Retinal pigment epithelial cell (primary cell): Measurements from ENCODE around the gene MIGA1.

Experiments
- DNase-seq: peaks from one replicate; pipeline ENCODE4 v3.0.0-alpha.2; 2010; ENCODE audit warnings: low read depth
- H3K4me3 ChIP-seq: 2 replicates; pipeline ENCODE4 v1.5.1; 2011; ENCODE audit warnings: mild to moderate bottlenecking, low read length, control low read depth, moderate library complexity
- TF ChIP-seq, protein P1 (sequence below): conservative IDR thresholded peaks from 2 replicates; pipeline ENCODE4 v1.5.1; 2011; ENCODE audit warnings: low read depth, low read length, control low read depth, inconsistent platforms

The MIGA1 gene

DNA sequence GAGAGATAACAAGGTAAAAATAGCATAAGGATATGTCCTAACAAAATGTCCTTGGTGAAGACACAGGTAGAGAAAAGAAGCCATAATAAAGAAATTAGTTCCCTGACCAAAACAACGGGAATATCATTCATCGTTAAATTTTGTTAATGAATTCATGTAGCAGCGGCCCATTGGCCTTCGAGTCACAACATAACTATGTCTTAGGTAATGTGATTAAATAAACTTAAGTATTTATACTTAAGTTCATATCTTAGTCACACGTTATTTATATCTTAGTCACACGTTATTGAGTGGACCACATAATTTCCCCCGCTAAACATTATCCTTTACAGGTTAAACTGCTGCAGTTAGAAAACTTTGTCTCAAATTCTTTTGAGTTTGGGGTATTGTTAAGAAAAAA is 110.2 kb downstream of the MIGA1 start:
- H3K4me3 ChIP-seq, result peak overlapping the region; percentile 92
- TF ChIP-seq, protein P1, sequence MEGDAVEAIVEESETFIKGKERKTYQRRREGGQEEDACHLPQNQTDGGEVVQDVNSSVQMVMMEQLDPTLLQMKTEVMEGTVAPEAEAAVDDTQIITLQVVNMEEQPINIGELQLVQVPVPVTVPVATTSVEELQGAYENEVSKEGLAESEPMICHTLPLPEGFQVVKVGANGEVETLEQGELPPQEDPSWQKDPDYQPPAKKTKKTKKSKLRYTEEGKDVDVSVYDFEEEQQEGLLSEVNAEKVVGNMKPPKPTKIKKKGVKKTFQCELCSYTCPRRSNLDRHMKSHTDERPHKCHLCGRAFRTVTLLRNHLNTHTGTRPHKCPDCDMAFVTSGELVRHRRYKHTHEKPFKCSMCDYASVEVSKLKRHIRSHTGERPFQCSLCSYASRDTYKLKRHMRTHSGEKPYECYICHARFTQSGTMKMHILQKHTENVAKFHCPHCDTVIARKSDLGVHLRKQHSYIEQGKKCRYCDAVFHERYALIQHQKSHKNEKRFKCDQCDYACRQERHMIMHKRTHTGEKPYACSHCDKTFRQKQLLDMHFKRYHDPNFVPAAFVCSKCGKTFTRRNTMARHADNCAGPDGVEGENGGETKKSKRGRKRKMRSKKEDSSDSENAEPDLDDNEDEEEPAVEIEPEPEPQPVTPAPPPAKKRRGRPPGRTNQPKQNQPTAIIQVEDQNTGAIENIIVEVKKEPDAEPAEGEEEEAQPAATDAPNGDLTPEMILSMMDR, result no peak
- peak; percentile 57 for DNase-seq

DNA sequence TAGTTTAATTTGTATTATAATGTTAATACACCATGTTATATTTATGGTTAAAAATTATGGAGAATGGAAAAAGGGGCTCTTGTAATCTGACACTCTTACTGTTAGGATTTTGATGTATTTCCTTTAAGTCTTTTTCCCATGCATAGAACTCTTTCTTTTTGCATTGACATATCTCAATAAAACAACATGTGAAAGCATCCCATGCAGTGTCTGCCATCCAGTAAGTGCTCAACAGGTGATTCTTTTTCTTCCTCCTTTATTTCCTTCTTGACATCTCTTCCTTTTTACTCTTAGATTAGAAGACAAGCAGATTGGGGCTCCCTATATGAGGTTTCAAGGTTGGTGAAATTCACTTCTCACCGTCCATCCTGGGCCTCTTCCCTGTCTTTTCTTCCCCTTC is 111.8 kb downstream of the MIGA1 start:
- no peak for DNase-seq
- no peak overlapping the region for H3K4me3 ChIP-seq
- TF ChIP-seq, protein P1, result no peak

DNA sequence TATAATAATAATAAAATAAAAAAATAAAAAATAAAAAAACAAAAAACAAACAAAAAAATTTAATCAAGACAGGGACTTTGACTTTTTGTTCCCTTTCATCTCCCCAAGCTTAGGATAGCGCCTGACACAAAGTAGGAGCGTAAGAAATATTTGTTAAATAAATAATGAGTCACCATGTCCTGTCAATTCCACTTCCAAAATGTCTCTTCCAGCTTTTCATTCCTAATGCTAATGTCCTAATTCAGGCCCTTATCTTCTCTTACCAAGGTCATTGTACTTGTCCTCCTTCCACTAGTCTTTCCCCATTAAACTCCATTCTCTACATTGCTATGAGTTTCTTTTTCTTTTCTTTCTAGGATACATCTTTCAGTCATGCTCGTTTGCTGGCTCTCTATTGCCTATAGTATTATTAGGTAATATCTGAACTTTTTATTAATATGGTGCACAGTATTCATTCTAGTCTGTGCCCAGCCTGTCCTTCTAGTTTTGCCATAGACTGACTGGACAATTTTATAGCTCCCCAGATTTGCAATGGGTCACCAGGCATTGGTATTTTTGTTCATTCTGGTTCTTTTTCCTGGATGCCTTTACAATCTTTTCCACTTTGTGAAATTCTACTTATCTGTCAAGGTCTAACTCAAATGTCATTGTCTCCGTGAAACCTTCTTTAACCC is 120.3 kb downstream of the MIGA1 start:
- DNase-seq, result no peak
- H3K4me3 ChIP-seq, result no peak overlapping the region
- TF ChIP-seq, protein P1, result no peak

DNA sequence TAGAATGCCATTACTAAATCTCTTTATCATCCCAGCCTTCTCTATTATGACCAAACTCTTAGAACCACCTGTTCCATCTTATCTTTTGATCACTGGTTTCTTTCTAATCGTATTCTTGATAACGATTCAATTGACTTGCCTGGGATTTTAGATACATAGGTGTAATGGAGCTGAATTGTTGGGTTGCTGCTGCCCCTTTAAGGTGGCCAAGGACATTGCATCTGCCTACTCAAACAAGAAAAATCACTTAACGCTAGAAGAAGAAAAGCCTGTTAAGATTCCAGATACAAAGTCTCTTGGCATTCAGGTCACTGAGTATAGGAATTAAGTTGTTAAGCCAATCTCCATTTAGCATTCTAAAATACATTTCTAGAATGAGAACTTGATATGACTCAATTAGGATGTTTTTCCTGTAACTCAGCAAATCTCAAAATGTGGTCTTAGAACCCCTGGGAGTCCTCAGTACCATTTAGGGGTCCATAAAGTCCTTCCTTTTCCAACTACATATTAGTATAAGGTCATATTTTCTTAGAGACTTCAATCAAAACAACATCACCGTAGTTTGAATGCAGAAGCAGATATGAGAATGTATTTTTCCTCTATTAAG is 121.3 kb downstream of the MIGA1 start:
- peak; percentile 37 for DNase-seq

DNA sequence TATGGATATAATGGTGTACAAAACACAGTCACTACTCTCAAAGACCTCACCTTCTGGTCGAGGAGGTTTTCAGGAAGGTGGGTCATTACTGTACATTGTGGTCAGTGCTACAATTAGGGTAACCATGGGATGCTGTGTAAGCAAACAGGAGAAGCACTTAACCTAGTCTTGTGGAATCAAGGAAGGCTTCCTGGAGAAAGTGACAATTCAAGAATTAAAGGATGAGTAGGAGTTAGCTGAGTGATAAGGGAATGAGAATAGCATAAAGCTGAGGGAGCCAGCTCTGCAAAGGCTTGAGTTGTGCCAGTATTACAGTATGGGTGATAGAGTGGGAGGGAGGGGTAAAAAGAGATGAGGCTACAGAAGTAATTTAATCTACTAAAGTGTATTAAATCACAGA is 126.2 kb downstream of the MIGA1 start:
- DNase-seq, result no peak
- H3K4me3 ChIP-seq, result no peak overlapping the region
- TF ChIP-seq, protein P1, result no peak

More for the DNA sequence above, 121.3 kb downstream of the MIGA1 start:
- no peak overlapping the region for H3K4me3 ChIP-seq
- TF ChIP-seq, protein P1, result peak; percentile 81

- TF ChIP-seq, protein P1, result no peak
- no peak overlapping the region for H3K4me3 ChIP-seq
- no peak for DNase-seq
These were observed 126.6 kb downstream of the MIGA1 start for GRCh38 chr1:77906019-77906545.

- DNase-seq, result no peak
- H3K4me3 ChIP-seq, result no peak overlapping the region
- TF ChIP-seq, protein P1, result no peak
These were observed 127.2 kb downstream of the MIGA1 start for GRCh38 chr1:77906624-77907023.
